SK-N-MC (cell line): ENCODE data around the gene CDC42EP1.

Source experiments
- DNase-seq: peaks from one replicate; pipeline ENCODE4 v3.0.0-alpha.2; 2011; ENCODE audit warnings: low read depth, low spot score
- H3K27ac ChIP-seq: fragments of 200-600 bp; sonication (generic); 2 replicates; pipeline ENCODE4 v1.5.1; 2016; ENCODE audit warnings: mixed run types
- H3K36me3 ChIP-seq: fragments of 200-600 bp; sonication (generic); 2 replicates; pipeline ENCODE4 v1.6.1; 2017; ENCODE audit warnings: antibody characterized with exemption, low read length, mixed read lengths; ENCODE audit not compliant: insufficient read depth
- H3K4me3 ChIP-seq: fragments of 200-600 bp; sonication (generic); 2 replicates; pipeline ENCODE4 v1.5.1; 2016
- H3K9ac ChIP-seq: fragments of 200-600 bp; sonication (generic); 2 replicates; pipeline ENCODE4 v1.8.0; 2017; ENCODE audit warnings: mixed run types, mixed read lengths; ENCODE audit not compliant: insufficient read length
- H3K9me3 ChIP-seq: fragments of 200-600 bp; sonication (generic); 2 replicates; pipeline ENCODE4 v1.6.1; 2017; ENCODE audit warnings: low read depth, mild to moderate bottlenecking, antibody characterized with exemption, low read length, moderate library complexity, mixed read lengths
- EZH2 ChIP-seq: fragments of 200-600 bp; sonication (generic); IDR thresholded peaks from one replicate; pipeline ENCODE4 v1.6.1; 2017; ENCODE audit warnings: antibody characterized with exemption
- FOXP2 ChIP-seq: optimal IDR thresholded peaks from 2 replicates; pipeline ENCODE3; 2011; ENCODE audit warnings: mild to moderate bottlenecking, moderate library complexity; ENCODE audit not compliant: insufficient read depth; ENCODE audit errors: extremely low read length, control extremely low read depth
- POLR2AphosphoS5 ChIP-seq: IDR thresholded peaks from 2 replicates; pipeline ENCODE4 v1.6.1; 2012; ENCODE audit warnings: mild to moderate bottlenecking, low read depth, low read length, borderline replicate concordance

The CDC42EP1 gene

GRCh38 chr22:37563153-37564081 lies 3.1 kb downstream of the CDC42EP1 start:
- TF ChIP-seq EZH2: no peak
- no peak for TF ChIP-seq FOXP2
- H3K9ac ChIP-seq: no peak overlapping the region
- H3K36me3 ChIP-seq: no peaks in the 10 kb centered on the region
- no peak for DNase-seq
- H3K9me3 ChIP-seq: no peaks in the 10 kb centered on the region
- no peak overlapping the region for H3K4me3 ChIP-seq
- no peak overlapping the region for H3K27ac ChIP-seq

GRCh38 chr22:37564111-37564711 lies 3.9 kb downstream of the CDC42EP1 start:
- Histone ChIP-seq H3K27ac (no peak overlapping the region), H3K9me3 (no peaks in the 10 kb centered on the region), H3K4me3 (no peak overlapping the region), H3K9ac (no peak overlapping the region), H3K36me3 (no peaks in the 10 kb centered on the region)
- peak; percentile 2 for DNase-seq
- TF ChIP-seq POLR2AphosphoS5 (no peak), EZH2 (no peak), FOXP2 (no peak)

GRCh38 chr22:37565830-37566229 lies 5.5 kb downstream of the CDC42EP1 start:
- Histone ChIP-seq H3K9me3 (no peaks in the 10 kb centered on the region), H3K36me3 (no peaks in the 10 kb centered on the region), H3K27ac (no peak overlapping the region), H3K9ac (no peak overlapping the region), H3K4me3 (no peak overlapping the region)
- TF ChIP-seq POLR2AphosphoS5 (no peak), FOXP2 (no peak), EZH2 (no peak)
- DNase-seq: no peak

- TF ChIP-seq EZH2: no peak
- no peak for TF ChIP-seq POLR2AphosphoS5
- TF ChIP-seq FOXP2: no peak
- DNase-seq: no peak
- Histone ChIP-seq H3K9me3 (no peaks in the 10 kb centered on the region), H3K27ac (no peak overlapping the region), H3K4me3 (no peak overlapping the region), H3K36me3 (no peaks in the 10 kb centered on the region), H3K9ac (no peak overlapping the region)
Measured at GRCh38 chr22:37566329-37566837, 6.1 kb downstream of the CDC42EP1 start.

GRCh38 chr22:37566903-37567798 lies 6.9 kb downstream of the CDC42EP1 start:
- no peak for TF ChIP-seq EZH2
- TF ChIP-seq POLR2AphosphoS5: no peak
- TF ChIP-seq FOXP2: no peak
- no peaks in the 10 kb centered on the region for H3K9me3 ChIP-seq
- no peak overlapping the region for H3K9ac ChIP-seq
- no peak overlapping the region for H3K27ac ChIP-seq
- H3K36me3 ChIP-seq: no peaks in the 10 kb centered on the region
- H3K4me3 ChIP-seq: no peak overlapping the region
- no peak for DNase-seq

GRCh38 chr22:37568012-37568411 lies 7.7 kb downstream of the CDC42EP1 start:
- DNase-seq: no peak
- Histone ChIP-seq H3K4me3 (no peak overlapping the region), H3K27ac (no peak overlapping the region), H3K9ac (no peak overlapping the region), H3K9me3 (no peaks in the 10 kb centered on the region), H3K36me3 (no peaks in the 10 kb centered on the region)
- TF ChIP-seq EZH2 (no peak), POLR2AphosphoS5 (no peak), FOXP2 (no peak)

GRCh38 chr22:37568448-37569008 lies 8.2 kb downstream of the CDC42EP1 start:
- no peak overlapping the region for H3K27ac ChIP-seq
- no peaks in the 10 kb centered on the region for H3K36me3 ChIP-seq
- H3K4me3 ChIP-seq: no peak overlapping the region
- TF ChIP-seq EZH2: no peak
- no peak for TF ChIP-seq FOXP2
- TF ChIP-seq POLR2AphosphoS5: no peak
- H3K9ac ChIP-seq: no peak overlapping the region
- H3K9me3 ChIP-seq: no peaks in the 10 kb centered on the region
- DNase-seq: no peak
